Myocyte (in vitro differentiated cells): Measurements from ENCODE around the gene WDR64. TPM values are rescaled to one million over a fixed set of nuclear protein-coding genes. Genes with fewer than 3 reads are reported as not detected.
A peak's percentile ranks its signal among the peaks of the same experiment; 100 is the strongest.
"Not testable (repeated sequence)": the region's sequence is repeated elsewhere in the genome, so short reads cannot be mapped to it uniquely, and the experiment has no call there.

Experiments used
- DNase-seq: peaks from one replicate; pipeline ENCODE4 v3.0.0-alpha.2; 2012; ENCODE audit warnings: low read depth
- total RNA-seq: library from RNA; depleted of rRNA; stranded (reverse); fragments of >200 nt; gene quantifications from 2 replicates; pipeline ENCODE4 v1.2.3, GENCODE V29; 2014

The WDR64 gene
- total RNA-seq, 1 donor from 2014 or later = not detected

- DNase-seq = no peak
Observed at GRCh38 chr1:241698177-241698576, 46.1 kb downstream of the WDR64 start.

GRCh38 chr1:241701483-241702295 lies 49.6 kb downstream of the WDR64 start:
- no peak for DNase-seq

GRCh38 chr1:241702442-241703373 lies 50.6 kb downstream of the WDR64 start:
- peak; percentile 17 for DNase-seq

GRCh38 chr1:241703739-241704138 lies 51.7 kb downstream of the WDR64 start:
- not testable (repeated sequence) for DNase-seq

- no peak for DNase-seq
Observed at GRCh38 chr1:241706257-241706656, 54.2 kb downstream of the WDR64 start.

GRCh38 chr1:241706967-241707366 lies 54.9 kb downstream of the WDR64 start:
- no peak for DNase-seq

- DNase-seq = no peak
Observed at GRCh38 chr1:241707442-241707841, 55.4 kb downstream of the WDR64 start.

- DNase-seq = no peak
Observed at GRCh38 chr1:241711326-241711725, 59.2 kb downstream of the WDR64 start.

- no peak for DNase-seq
Observed at GRCh38 chr1:241713316-241713715, 61.2 kb downstream of the WDR64 start.

- no peak for DNase-seq
Observed at GRCh38 chr1:241714321-241715218, 62.5 kb downstream of the WDR64 start.

GRCh38 chr1:241715435-241715834 lies 63.4 kb downstream of the WDR64 start:
- DNase-seq = no peak

GRCh38 chr1:241715956-241716355 lies 63.9 kb downstream of the WDR64 start:
- DNase-seq = no peak

- DNase-seq = no peak
Observed at GRCh38 chr1:241716915-241717656, 65.0 kb downstream of the WDR64 start.

GRCh38 chr1:241717975-241718374 lies 65.9 kb downstream of the WDR64 start:
- DNase-seq = no peak

GRCh38 chr1:241721011-241721410 lies 68.9 kb downstream of the WDR64 start:
- DNase-seq = no peak

GRCh38 chr1:241722947-241723346 lies 70.9 kb downstream of the WDR64 start:
- no peak for DNase-seq

GRCh38 chr1:241724741-241725356 lies 72.8 kb downstream of the WDR64 start:
- no peak for DNase-seq

GRCh38 chr1:241730031-241730430 lies 78.0 kb downstream of the WDR64 start:
- peak; percentile 22 for DNase-seq

- DNase-seq = no peak
Observed at GRCh38 chr1:241733899-241734298, 81.8 kb downstream of the WDR64 start.

GRCh38 chr1:241734533-241734932 lies 82.5 kb downstream of the WDR64 start:
- no peak for DNase-seq
